Stimulated activated CD8-positive, alpha-beta memory T cell treated with anti-CD3 and anti-CD28 coated beads, Interleukin-15, amount 100 ng/mL, for 4 hours (primary cell): ENCODE measurements around the gene KLHL21.
"Not testable (repeated sequence)": the region's sequence is repeated elsewhere in the genome, so short reads cannot be mapped to it uniquely, and the experiment has no call there.

Experiments
- DNase-seq, 2 donors: peaks; one replicate each; pipeline ENCODE4 v3.0.0-alpha.2; 2020; ENCODE audit warnings: low read depth in 2 of 2

Gene KLHL21

GRCh38 chr1:6584126-6585080 is 18.3 kb downstream of the KLHL21 start:
- DNase-seq, result no peak

GRCh38 chr1:6582370-6582769 is 20.3 kb downstream of the KLHL21 start:
- no peak for DNase-seq

GRCh38 chr1:6581561-6582305 is 20.9 kb downstream of the KLHL21 start:
- no peak for DNase-seq

GRCh38 chr1:6580593-6581409 is 21.9 kb downstream of the KLHL21 start:
- no peak for DNase-seq

GRCh38 chr1:6580119-6580592 is 22.5 kb downstream of the KLHL21 start:
- DNase-seq, result no peak

- peak; percentile 93 to 95 for DNase-seq
Measured at GRCh38 chr1:6579374-6580118, 23.1 kb downstream of the KLHL21 start, which contains the start of gene ZBTB48. ZBTB48 (plus strand) TSS chr1:6579994; CDS start chr1:6580610, 616 bp downstream.

GRCh38 chr1:6578624-6579373 is 23.9 kb downstream of the KLHL21 start:
- DNase-seq, result no peak

- no peak for DNase-seq
Measured at GRCh38 chr1:6577831-6578525, 24.7 kb downstream of the KLHL21 start.

GRCh38 chr1:6574818-6575217 is 27.9 kb downstream of the KLHL21 start:
- DNase-seq, result no peak

- DNase-seq, result no peak
Measured at GRCh38 chr1:6574025-6574620, 28.5 kb downstream of the KLHL21 start.

- no peak for DNase-seq
Measured at GRCh38 chr1:6572653-6573383, 29.9 kb downstream of the KLHL21 start.

GRCh38 chr1:6570987-6571386 is 31.7 kb downstream of the KLHL21 start:
- no peak for DNase-seq

GRCh38 chr1:6570100-6570499 is 32.6 kb downstream of the KLHL21 start:
- no peak for DNase-seq

- DNase-seq, result no peak
Measured at GRCh38 chr1:6569033-6569432, 33.6 kb downstream of the KLHL21 start.

GRCh38 chr1:6560267-6560666 is 42.4 kb downstream of the KLHL21 start:
- no peak for DNase-seq

GRCh38 chr1:6559161-6559560 is 43.5 kb downstream of the KLHL21 start:
- not testable (repeated sequence) for DNase-seq

- DNase-seq, result no peak
Measured at GRCh38 chr1:6557597-6557996, 45.1 kb downstream of the KLHL21 start.
